ENCODE measurements around the gene INF2.

The INF2 gene

DNA sequence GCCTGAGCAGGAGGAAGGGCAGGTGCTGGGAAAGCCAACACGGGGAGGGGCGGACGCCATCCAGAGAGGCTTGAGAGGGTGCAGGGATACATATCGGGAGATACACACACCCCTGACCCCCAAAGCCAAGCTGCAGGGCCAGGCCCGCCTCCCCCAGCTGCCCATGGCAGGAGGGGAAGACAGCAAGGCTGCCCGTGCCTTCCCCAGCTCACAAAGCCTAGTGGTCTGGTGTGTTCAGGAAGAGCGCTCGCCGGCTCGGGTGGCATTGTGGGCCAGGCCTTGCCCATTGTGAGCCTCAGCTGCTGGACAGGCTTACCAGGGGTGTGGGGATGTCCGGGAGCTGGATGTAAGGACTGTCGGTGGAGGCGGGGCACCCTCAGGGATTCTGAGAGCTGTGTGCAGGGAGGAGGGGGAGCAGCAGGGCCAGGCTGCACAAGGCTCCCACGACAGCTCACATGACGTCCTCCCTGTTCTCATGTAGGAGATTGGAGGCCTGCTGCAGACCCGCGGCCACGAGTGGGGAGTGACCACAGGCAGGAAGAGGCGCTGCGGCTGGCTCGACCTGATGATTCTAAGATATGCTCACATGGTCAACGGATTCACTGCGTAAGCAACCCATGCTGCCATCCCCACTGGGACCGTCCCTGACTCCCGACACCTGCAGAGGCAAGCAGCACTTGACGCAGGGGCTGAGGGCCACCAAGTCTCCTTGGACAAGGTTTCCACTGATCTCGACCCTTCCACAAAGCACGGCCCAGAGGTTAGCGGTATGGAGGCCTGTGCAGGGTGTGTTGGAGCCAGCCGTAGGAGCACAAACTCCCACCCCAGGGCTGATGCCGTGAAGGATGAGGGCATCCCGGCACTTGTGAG, 53.4 kb downstream of the INF2 start:
- H3K36me3 ChIP-seq (ENCODE audit: insufficient read depth), result no peaks in the 10 kb centered on the region
- no peaks in the 10 kb centered on the region for H3K79me2 ChIP-seq (ENCODE audit: insufficient read depth, low read depth)
- H2AFZ ChIP-seq (ENCODE audit: low read depth), result no peak overlapping the region
- no peak overlapping the region for H3K4me2 ChIP-seq
- H4K20me1 ChIP-seq (ENCODE audit: insufficient read depth), result no peaks in the 10 kb centered on the region
- TF ChIP-seq, protein P1, sequence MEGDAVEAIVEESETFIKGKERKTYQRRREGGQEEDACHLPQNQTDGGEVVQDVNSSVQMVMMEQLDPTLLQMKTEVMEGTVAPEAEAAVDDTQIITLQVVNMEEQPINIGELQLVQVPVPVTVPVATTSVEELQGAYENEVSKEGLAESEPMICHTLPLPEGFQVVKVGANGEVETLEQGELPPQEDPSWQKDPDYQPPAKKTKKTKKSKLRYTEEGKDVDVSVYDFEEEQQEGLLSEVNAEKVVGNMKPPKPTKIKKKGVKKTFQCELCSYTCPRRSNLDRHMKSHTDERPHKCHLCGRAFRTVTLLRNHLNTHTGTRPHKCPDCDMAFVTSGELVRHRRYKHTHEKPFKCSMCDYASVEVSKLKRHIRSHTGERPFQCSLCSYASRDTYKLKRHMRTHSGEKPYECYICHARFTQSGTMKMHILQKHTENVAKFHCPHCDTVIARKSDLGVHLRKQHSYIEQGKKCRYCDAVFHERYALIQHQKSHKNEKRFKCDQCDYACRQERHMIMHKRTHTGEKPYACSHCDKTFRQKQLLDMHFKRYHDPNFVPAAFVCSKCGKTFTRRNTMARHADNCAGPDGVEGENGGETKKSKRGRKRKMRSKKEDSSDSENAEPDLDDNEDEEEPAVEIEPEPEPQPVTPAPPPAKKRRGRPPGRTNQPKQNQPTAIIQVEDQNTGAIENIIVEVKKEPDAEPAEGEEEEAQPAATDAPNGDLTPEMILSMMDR (conservative IDR thresholded peaks at IDR 0.05; ENCODE audit: low read depth, low read length), result no peak
- no peak overlapping the region for H3K9ac ChIP-seq
- H3K4me3 ChIP-seq (IDR thresholded peaks at IDR 0.05; ENCODE audit: insufficient read depth, low read depth, low read length), result no peak overlapping the region
- no peaks in the 10 kb centered on the region for H3K4me1 ChIP-seq (ENCODE audit: low read depth, poor library complexity, severe bottlenecking)
- no peak overlapping the region for H3K27ac ChIP-seq
- peaks cover 32% of the 10 kb centered on the region for H3K27me3 ChIP-seq (ENCODE audit: insufficient read depth, low read depth)

DNA sequence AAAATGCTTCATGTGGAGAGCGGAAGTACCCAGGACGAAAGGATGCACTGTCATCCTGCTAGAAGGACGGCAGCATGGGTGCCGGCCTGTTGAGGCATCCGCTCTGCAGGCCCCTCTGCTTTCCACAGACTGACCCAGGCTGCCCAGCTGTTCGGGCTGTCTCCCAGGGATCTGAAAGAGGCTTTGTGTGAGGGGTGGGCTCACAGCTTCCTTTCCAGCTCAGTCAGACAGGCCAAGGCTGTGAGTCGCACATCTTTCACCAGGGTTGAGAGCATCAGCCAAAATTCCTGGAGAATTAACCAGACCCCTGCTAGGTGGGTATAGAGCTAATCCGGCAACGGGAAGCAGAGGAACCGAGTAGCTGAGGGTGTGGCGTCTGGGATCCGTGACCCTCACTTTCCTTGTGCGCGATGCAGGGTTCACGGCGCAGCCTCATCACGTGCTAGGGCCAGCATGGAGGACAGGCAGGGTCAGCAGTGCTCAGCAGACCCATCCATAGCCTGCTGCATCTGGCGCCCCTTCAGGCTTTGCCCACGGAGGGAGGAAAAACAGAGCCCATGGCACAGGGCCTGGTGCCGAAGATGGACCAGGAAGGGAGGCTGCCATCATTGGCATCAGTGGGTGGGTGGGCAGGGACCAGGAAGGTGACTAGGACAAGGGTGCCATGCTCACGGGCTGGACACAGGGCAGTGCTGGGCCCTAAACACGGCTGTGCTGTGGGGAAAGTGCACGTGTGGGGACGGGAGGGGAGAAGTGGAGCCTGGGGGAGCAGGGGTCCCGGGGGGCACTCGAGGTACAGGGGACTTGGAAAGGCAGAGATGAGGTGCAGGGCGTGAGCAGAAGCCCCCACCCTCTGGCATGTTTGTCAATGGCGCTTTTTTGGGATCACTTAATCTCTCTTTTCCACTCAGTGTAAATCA, 54.3 kb downstream of the INF2 start:
- Histone ChIP-seq H3K79me2 (ENCODE audit: insufficient read depth, low read depth) (no peaks in the 10 kb centered on the region), H2AFZ (ENCODE audit: low read depth) (no peak overlapping the region), H3K9ac (no peak overlapping the region), H3K4me3 (IDR thresholded peaks at IDR 0.05; ENCODE audit: insufficient read depth, low read depth, low read length) (no peak overlapping the region), H3K4me2 (no peak overlapping the region), H4K20me1 (ENCODE audit: insufficient read depth) (no peaks in the 10 kb centered on the region), H3K4me1 (ENCODE audit: low read depth, poor library complexity, severe bottlenecking) (no peaks in the 10 kb centered on the region), H3K27me3 (ENCODE audit: insufficient read depth, low read depth) (peaks cover 30% of the 10 kb centered on the region), H3K27ac (no peak overlapping the region), H3K36me3 (ENCODE audit: insufficient read depth) (no peaks in the 10 kb centered on the region)
- TF ChIP-seq, protein P1 (conservative IDR thresholded peaks at IDR 0.05; ENCODE audit: low read depth, low read length), result no peak

GRCh38 chr14:104744484-104744883, 55.1 kb downstream of the INF2 start:
- TF ChIP-seq, protein P1 (conservative IDR thresholded peaks at IDR 0.05; ENCODE audit: low read depth, low read length), result no peak
- Histone ChIP-seq H2AFZ (ENCODE audit: low read depth) (no peak overlapping the region), H3K9ac (no peak overlapping the region), H3K27me3 (ENCODE audit: insufficient read depth, low read depth) (peaks cover 28% of the 10 kb centered on the region), H3K36me3 (ENCODE audit: insufficient read depth) (no peaks in the 10 kb centered on the region), H3K79me2 (ENCODE audit: insufficient read depth, low read depth) (no peaks in the 10 kb centered on the region), H3K4me2 (no peak overlapping the region), H3K4me1 (ENCODE audit: low read depth, poor library complexity, severe bottlenecking) (no peaks in the 10 kb centered on the region), H3K27ac (no peak overlapping the region), H4K20me1 (ENCODE audit: insufficient read depth) (no peaks in the 10 kb centered on the region), H3K4me3 (IDR thresholded peaks at IDR 0.05; ENCODE audit: insufficient read depth, low read depth, low read length) (no peak overlapping the region)

- Histone ChIP-seq H3K4me1 (ENCODE audit: low read depth, poor library complexity, severe bottlenecking) (no peaks in the 10 kb centered on the region), H3K79me2 (ENCODE audit: insufficient read depth, low read depth) (no peaks in the 10 kb centered on the region), H3K9ac (no peak overlapping the region), H3K27ac (no peak overlapping the region), H3K4me2 (no peak overlapping the region), H4K20me1 (ENCODE audit: insufficient read depth) (no peaks in the 10 kb centered on the region), H3K4me3 (IDR thresholded peaks at IDR 0.05; ENCODE audit: insufficient read depth, low read depth, low read length) (no peak overlapping the region), H3K36me3 (ENCODE audit: insufficient read depth) (no peaks in the 10 kb centered on the region), H2AFZ (ENCODE audit: low read depth) (no peak overlapping the region), H3K27me3 (ENCODE audit: insufficient read depth, low read depth) (peaks cover 24% of the 10 kb centered on the region)
- TF ChIP-seq, protein P1 (conservative IDR thresholded peaks at IDR 0.05; ENCODE audit: low read depth, low read length), result no peak
Measured at GRCh38 chr14:104745431-104745830, 56.0 kb downstream of the INF2 start.
